Pancreas (tissue), 10 donors: ENCODE measurements around the gene CWC27. TPM values are rescaled to one million over a fixed set of nuclear protein-coding genes. Genes with fewer than 3 reads are reported as not detected.

Source experiments
- ATAC-seq, 4 donors: fragments of 200-7000 bp; cut with Tn5 transposase; one replicate each; pipeline versions ENCODE4 v1.8.0 to v1.9.1; 2020; ENCODE audit warnings: mild to moderate bottlenecking in 4 of 4, moderate library complexity in 4 of 4
- DNase-seq, 6 donors: peaks; one replicate each; pipeline ENCODE4 v3.0.0-alpha.2; 2020
- FAIRE-seq: peaks from 2 replicates; lab custom pipeline; 2012; peaks lifted over from hg19 to GRCh38; lab: Jason Lieb, UNC
- H3K27ac ChIP-seq, 4 donors: fragments of 200-600 bp; sonication (generic); 1 replicate in 3 of 4; 2 replicates in 1 of 4; pipeline versions ENCODE4 v1.5.0 to v1.8.0; 2020
- H3K27me3 ChIP-seq, 4 donors: fragments of 200-600 bp; one replicate each; pipeline ENCODE4 v1.8.0; 2021
- H3K36me3 ChIP-seq, 3 donors: fragments of 200-600 bp; sonication (generic) in 1 of 3; one replicate each; pipeline versions ENCODE4 v1.5.0 to v1.8.0; 2020 to 2021
- H3K4me1 ChIP-seq, 3 donors: fragments of 200-600 bp; one replicate each; pipeline ENCODE4 v1.8.0; 2021
- H3K4me3 ChIP-seq, 4 donors: fragments of 200-600 bp; sonication (generic) in 2 of 4; one replicate each; pipeline versions ENCODE4 v1.5.0 to v1.8.0; 2020 to 2021
- H3K9me3 ChIP-seq, 4 donors: fragments of 200-600 bp; one replicate each; pipeline ENCODE4 v1.8.0; 2021
- WGBS, 2 donors: extraction: QIAGEN DNeasy Blood & Tissue Kit; methylation state at CpG; one replicate each; pipeline ENCODE4 v1.1.7; 2013; 5-methylcytosine and 5-hydroxymethylcytosine counted together
- intact Hi-C, 3 donors: fragments of 100-400 bp; cut with DNase I; formaldehyde crosslinking; loops; one replicate each; pipeline versions ENCODE4 v1.11.1 to v1.14.2; 2022
- polyA plus RNA-seq, 2 donors: library from polyadenylated mRNA; stranded (reverse); fragments of 200-250 nt; gene quantifications; one replicate each; pipeline ENCODE4 v1.2.3, GENCODE V29; 2013
- total RNA-seq, 6 donors: library from RNA; stranded (reverse); fragmentation: NEBNext Ultra II Directional in 4 of 6; extraction: Animal tissue kit (Norgen Biotek cat#: 25700) in 4 of 6; gene quantifications; one replicate each; pipeline versions ENCODE4 v1.2.1 to v1.2.4, GENCODE V29; 2021 to 2023
- TF ChIP-seq, protein P1 (sequence below), 4 donors: fragments of 200-600 bp; sonication (generic) in 3 of 4; IDR thresholded peaks; one replicate each; pipeline versions ENCODE4 v1.5.0 to v1.8.0; 2021; ENCODE audit warnings: antibody characterized with exemption in 4 of 4
- donor health status: healthy with polysubstance abuse.
- donor health status: DM: no; HTN: no; CAD: no; lungs with moderate emphysema.
- donor health status: DM: no; HTN: no; CAD: no.
- donor health status: control.
- donor health status: control.
- donor health status: Bipolar disorder and iron deficiency.
- donor health status: DM: yes; HTN: yes; CAD: no.
- donor health status: DM: no; HTN: no; CAD: no.
- donor health status: DM: no; HTN: no; CAD: no.
- donor health status: DM: yes; HTN: yes; CAD: no.

CWC27 gene
- total and polyA plus RNA-seq, 8 donors, result 3.7 to 13.3 (median 7.0) TPM

DNA sequence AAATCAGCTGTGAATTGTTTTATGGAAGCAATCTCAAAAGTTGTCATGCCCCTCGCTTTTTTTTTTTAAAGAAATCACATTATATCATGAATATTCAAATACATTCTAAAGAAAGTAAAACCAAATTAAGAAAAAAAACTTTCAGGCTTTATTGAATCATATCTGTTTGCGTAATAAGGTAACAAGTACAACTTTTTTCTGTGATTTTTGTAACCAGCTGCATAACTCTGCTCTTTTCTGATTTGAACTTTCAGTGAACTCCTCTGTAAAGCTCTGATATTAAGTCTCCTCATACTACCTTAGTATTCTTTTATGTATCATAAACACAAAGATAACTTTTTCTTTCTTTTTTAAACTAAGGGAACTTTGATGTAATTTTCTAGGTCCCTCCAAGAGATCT, 65.3 kb downstream of the CWC27 start:
- 96% methylated on average over 2 of the region's 2 CpGs for WGBS, 2 donors
- no peaks in the 10 kb centered on the region for H3K27me3 ChIP-seq
- H3K27ac ChIP-seq, result no peak overlapping the region
- FAIRE-seq (peak; percentile 43), ATAC-seq (no peak), DNase-seq (no peak)
- intact Hi-C loops, result no loop called here
- TF ChIP-seq, protein P1, sequence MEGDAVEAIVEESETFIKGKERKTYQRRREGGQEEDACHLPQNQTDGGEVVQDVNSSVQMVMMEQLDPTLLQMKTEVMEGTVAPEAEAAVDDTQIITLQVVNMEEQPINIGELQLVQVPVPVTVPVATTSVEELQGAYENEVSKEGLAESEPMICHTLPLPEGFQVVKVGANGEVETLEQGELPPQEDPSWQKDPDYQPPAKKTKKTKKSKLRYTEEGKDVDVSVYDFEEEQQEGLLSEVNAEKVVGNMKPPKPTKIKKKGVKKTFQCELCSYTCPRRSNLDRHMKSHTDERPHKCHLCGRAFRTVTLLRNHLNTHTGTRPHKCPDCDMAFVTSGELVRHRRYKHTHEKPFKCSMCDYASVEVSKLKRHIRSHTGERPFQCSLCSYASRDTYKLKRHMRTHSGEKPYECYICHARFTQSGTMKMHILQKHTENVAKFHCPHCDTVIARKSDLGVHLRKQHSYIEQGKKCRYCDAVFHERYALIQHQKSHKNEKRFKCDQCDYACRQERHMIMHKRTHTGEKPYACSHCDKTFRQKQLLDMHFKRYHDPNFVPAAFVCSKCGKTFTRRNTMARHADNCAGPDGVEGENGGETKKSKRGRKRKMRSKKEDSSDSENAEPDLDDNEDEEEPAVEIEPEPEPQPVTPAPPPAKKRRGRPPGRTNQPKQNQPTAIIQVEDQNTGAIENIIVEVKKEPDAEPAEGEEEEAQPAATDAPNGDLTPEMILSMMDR (IDR thresholded peaks at IDR 0.05), result no peak
- H3K9me3 ChIP-seq, result no peaks in the 10 kb centered on the region
- H3K4me3 ChIP-seq, result no peak overlapping the region
- no peaks in the 10 kb centered on the region for H3K36me3 ChIP-seq
- no peaks in the 10 kb centered on the region for H3K4me1 ChIP-seq

DNA sequence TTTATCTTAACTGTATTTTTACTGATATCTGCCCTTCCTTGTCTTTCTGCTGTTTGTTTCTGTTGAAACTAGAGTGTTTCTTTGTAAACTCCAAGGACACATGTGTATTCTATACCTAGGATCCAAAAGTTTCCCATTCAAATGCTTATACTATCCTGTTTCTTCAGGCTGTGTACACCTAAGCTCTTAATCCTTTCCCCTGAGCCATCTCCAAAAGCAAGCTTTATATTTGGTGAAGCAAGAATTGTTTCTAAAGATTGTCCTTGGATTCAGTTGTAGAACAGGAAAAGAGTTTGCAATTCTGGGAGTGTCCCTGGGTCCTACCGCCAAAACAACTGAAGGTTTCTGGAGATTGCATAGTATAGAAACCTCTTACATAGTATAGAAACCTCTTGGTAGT, 65.9 kb downstream of the CWC27 start:
- TF ChIP-seq, protein P1 (IDR thresholded peaks at IDR 0.05), result no peak
- DNase-seq (no peak), ATAC-seq (no peak), FAIRE-seq (no peak)
- Histone ChIP-seq H3K27me3 (no peaks in the 10 kb centered on the region), H3K36me3 (no peaks in the 10 kb centered on the region), H3K27ac (no peak overlapping the region), H3K9me3 (no peaks in the 10 kb centered on the region), H3K4me3 (no peak overlapping the region), H3K4me1 (no peaks in the 10 kb centered on the region)
- intact Hi-C loops, result no loop called here
- WGBS, 2 donors, result 97% methylated on average over 1 of the region's 1 CpG

DNA sequence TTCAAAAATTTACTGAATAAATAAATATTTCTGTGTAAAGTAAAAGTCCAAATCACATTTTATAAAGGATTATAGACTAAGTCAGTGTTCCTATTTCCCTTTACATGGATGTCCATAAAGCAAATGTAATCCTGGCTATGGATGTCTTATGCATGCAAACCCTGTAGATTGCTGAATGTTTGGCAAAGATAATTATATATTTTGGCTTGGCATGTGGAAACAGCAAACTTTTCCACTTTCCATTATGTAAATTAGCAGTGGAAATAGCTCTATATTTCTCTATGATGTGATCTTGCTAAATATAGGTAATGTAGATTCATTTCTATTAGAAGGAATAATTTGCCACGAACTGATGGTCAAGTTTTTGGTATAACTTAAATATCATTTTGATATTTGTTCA, 66.5 kb downstream of the CWC27 start:
- Histone ChIP-seq H3K27ac (no peak overlapping the region), H3K36me3 (no peaks in the 10 kb centered on the region), H3K27me3 (no peaks in the 10 kb centered on the region), H3K4me1 (no peaks in the 10 kb centered on the region), H3K4me3 (no peak overlapping the region), H3K9me3 (no peaks in the 10 kb centered on the region)
- intact Hi-C loops, result no loop called here
- ATAC-seq (no peak), DNase-seq (no peak), FAIRE-seq (no peak)
- 89 to 93% methylated on average over 1 of the region's 1 CpG for WGBS, 2 donors
- TF ChIP-seq, protein P1 (IDR thresholded peaks at IDR 0.05), result no peak

DNA sequence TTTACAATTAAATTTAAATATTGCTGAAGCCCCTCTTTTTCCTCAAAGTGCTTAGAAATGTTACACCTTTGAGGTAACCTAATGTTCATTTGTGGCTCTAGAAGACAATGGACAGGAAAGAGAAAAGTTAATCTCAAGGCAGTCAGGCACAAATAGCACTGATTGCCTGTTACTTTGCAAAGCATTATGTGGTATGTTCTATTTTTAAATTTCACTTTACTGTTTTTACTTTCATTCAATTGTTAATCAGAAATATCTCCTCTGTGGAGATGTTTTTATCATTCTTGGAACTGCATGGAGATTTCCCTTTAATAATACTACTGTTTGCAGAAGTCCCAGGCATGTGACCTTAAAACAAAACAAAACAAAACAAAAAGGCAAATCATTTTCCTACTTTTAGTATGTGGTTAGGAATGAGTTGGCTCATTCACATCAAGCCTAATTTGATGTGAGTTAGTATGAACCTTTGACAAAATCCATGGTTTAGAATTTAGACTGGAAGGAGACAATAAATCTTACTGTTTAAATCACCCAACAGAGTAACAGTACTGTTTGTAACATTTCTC, 67.5 kb downstream of the CWC27 start:
- FAIRE-seq (no peak), DNase-seq (no peak), ATAC-seq (no peak)
- H3K27ac ChIP-seq, result no peak overlapping the region
- no peak overlapping the region for H3K4me3 ChIP-seq
- H3K9me3 ChIP-seq, result no peaks in the 10 kb centered on the region
- TF ChIP-seq, protein P1 (IDR thresholded peaks at IDR 0.05), result no peak
- H3K4me1 ChIP-seq, result no peaks in the 10 kb centered on the region
- no peaks in the 10 kb centered on the region for H3K27me3 ChIP-seq
- intact Hi-C loops, result no loop called here
- peaks cover 0 to 4% (median 0%) of the 10 kb centered on the region in 3 donors for H3K36me3 ChIP-seq

DNA sequence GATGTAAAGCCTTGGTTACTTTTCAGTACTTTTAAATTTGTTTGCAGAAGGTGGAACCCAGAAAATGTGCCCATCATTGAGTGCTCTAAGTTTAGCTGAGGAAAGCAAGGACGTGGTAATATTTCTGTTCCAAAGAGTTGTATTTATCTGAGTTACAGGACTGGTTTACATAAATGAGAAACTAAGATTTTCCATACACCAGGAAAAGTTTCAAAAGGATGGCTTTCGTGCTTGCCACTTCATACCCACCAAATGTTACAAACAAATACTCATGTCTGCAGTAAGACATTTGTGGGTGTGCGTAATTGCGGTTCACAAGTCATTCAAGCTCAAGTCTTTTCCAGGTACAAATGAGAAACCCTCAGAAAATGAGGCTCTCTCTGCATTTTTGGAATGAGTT, 68.1 kb downstream of the CWC27 start:
- no peak for ATAC-seq
- Histone ChIP-seq H3K27me3 (no peaks in the 10 kb centered on the region), H3K9me3 (no peaks in the 10 kb centered on the region), H3K4me1 (no peaks in the 10 kb centered on the region), H3K27ac (no peak overlapping the region), H3K36me3 (peaks cover 0 to 7% (median 0%) of the 10 kb centered on the region in 3 donors), H3K4me3 (no peak overlapping the region)
- 93 to 96% methylated on average over 4 of the region's 4 CpGs for WGBS, 2 donors
- DNase-seq, result no peak
- TF ChIP-seq, protein P1 (IDR thresholded peaks at IDR 0.05), result no peak
- no peak for FAIRE-seq
- intact Hi-C loops, result no loop called here
